Body of pancreas (tissue), 4 donors: ENCODE results near the gene NTSR1.

ENCODE experiments used
- CTCF ChIP-seq, 7 experiments: fragments of 450-650 bp in 4 of 7; fragments of 200-600 bp in 3 of 7; sonication (generic) in 3 of 7; IDR thresholded peaks; one replicate each; pipeline ENCODE4 v1.5.1; 2016 to 2019; ENCODE audit warnings: antibody characterized with exemption in 7 of 7
- POLR2A ChIP-seq, 3 donors: fragments of 450-650 bp; IDR thresholded peaks; one replicate each; pipeline ENCODE4 v1.6.1; 2016; ENCODE audit warnings: antibody characterized with exemption in 3 of 3, mild to moderate bottlenecking in 2 of 3

DNA sequence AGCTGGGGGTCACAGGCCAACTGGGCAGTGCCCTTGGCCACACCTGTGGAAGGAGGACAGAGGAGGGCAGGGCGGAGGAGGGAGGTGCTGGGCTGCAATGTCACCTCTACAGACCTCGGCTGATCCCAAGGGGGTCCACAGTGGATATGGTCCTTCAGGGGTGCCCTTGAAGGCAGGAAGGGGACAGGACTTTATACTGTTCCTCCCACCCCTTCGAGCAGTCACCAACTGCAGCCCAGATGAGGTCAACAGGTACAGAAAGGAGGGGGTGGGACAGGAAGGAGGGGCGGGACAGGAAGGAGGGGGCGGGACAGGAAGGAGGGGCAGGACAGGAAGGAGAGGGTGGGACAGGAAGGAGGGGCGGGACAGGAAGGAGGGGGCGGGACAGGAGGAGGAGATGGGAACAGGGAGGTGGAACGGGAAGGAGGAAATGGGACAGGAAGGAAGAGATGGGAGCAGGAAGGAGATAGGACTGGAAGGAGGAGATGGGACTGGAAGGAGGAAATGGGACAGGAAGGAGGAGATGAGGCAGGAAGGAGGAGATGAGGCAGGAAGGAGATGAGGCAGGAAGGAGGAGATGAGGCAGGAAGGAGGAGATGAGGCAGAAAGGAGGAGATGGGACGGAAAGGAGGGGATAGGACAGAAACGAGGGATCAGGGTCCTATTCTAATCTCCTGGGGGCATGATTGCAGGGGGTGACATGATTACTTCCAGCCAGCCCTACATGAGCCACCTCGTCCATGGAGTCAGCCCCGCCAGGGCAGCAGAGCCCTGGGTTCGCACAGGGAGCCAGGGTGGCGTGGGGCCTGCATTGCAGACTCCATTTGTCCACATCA is 68.3 kb downstream of the NTSR1 start:
- TF ChIP-seq CTCF (IDR thresholded peaks at IDR 0.05) (no peak), POLR2A (IDR thresholded peaks at IDR 0.05) (peak in 2 of 3 donors; percentile 64 to 74)
